K562 (cell line): ENCODE data around the gene FOXJ2. TPM values are rescaled to one million over a fixed set of nuclear protein-coding genes. Genes with fewer than 3 reads are reported as not detected.

Experiments used
- BRD9 ChIP-seq: fragments of 450-650 bp; IDR thresholded peaks from 2 replicates; pipeline ENCODE4 v1.6.1; 2018; ENCODE audit warnings: low read depth; ENCODE audit not compliant: partially characterized antibody
- CBFA2T3 ChIP-seq: fragments of 450-650 bp; IDR thresholded peaks from 2 replicates; pipeline ENCODE4 v1.6.1; 2017
- ELF1 ChIP-seq: fragments of 200-800 bp; sonication (Bioruptor generic); IDR thresholded peaks from 2 replicates; pipeline ENCODE4 v1.6.1; 2016; ENCODE audit warnings: missing genetic modification characterization, missing compliant biosample characterization
- EP300 ChIP-seq: IDR thresholded peaks from 2 replicates; pipeline ENCODE4 v1.6.1; 2012; ENCODE audit warnings: low read length, improper control_type of control experiment
- ETV1 ChIP-seq: fragments of 450-650 bp; conservative IDR thresholded peaks from 2 replicates; pipeline ENCODE4 v1.6.1; 2016; ENCODE audit warnings: missing genetic modification characterization, control low read depth, low read depth, missing compliant biosample characterization
- ETV6 ChIP-seq, 3 experiments: fragments of 150-350 bp in 1 of 3; sonication (generic) in 1 of 3; formaldehyde crosslinking in 1 of 3; IDR thresholded peaks; 2 replicates each; pipeline versions ENCODE4 v1.6.1 to v1.8.0; 2014 to 2022; ENCODE audit warnings: borderline replicate concordance in 2 of 3, low read depth in 2 of 3, antibody characterized with exemption in 1 of 3, low read length in 1 of 3, mild to moderate bottlenecking in 1 of 3, missing genetic modification reagents in 1 of 3
- FOXK1 ChIP-seq: sonication (generic); formaldehyde crosslinking; IDR thresholded peaks from 2 replicates; pipeline ENCODE4 v1.8.0; 2022; ENCODE audit warnings: missing genetic modification reagents, mild to moderate bottlenecking, borderline replicate concordance
- FOXK2 ChIP-seq, 2 experiments: fragments of 450-650 bp; IDR thresholded peaks in 1 of 2; conservative IDR thresholded peaks in 1 of 2; 2 replicates each; pipeline ENCODE4 v1.6.1; 2016; ENCODE audit warnings: low read depth in 2 of 2, mild to moderate bottlenecking in 1 of 2
- NCOA4 ChIP-seq: fragments of 450-650 bp; IDR thresholded peaks from 2 replicates; pipeline ENCODE4 v1.6.1; 2018; ENCODE audit warnings: mild to moderate bottlenecking; ENCODE audit not compliant: partially characterized antibody
- PHF21A ChIP-seq: fragments of 450-650 bp; IDR thresholded peaks from 2 replicates; pipeline ENCODE4 v1.6.1; 2017; ENCODE audit warnings: low read depth, borderline replicate concordance
- SPI1 ChIP-seq: IDR thresholded peaks from 2 replicates; pipeline ENCODE4 v1.6.1; 2011; ENCODE audit warnings: low read depth, low read length, control low read depth, borderline replicate concordance
- ZEB2 ChIP-seq: fragments of 450-650 bp; IDR thresholded peaks from 2 replicates; pipeline ENCODE4 v1.6.1; 2016
- ZFPM2 ChIP-seq: fragments of 250-450 bp; sonication (Bioruptor Pico); IDR thresholded peaks from 2 replicates; pipeline ENCODE4 v1.5.1; 2022; ENCODE audit warnings: mild to moderate bottlenecking
- ZNF316 ChIP-seq: fragments of 450-650 bp; IDR thresholded peaks from 2 replicates; pipeline ENCODE4 v1.6.1; 2016
- polyA plus RNA-seq, 8 experiments: library from polyadenylated mRNA; depleted of rRNA in 4 of 8; stranded (reverse) in 5 of 8; unstranded in 3 of 8; fragments of >200 nt; fragmentation: Nextera tagmentation in 2 of 8; fragmentation: Illumina TruSeq in 1 of 8; extraction: Ambion mirVana in 2 of 8; extraction: Trizol in 1 of 8; gene quantifications; 2 replicates each; pipeline versions ENCODE4 v1.2.1 to v1.2.3, GENCODE V29; 2011 to 2014; ENCODE audit warnings: inconsistent platforms in 1 of 8, missing spikeins in 1 of 8
- total RNA-seq, 7 experiments: library from RNA; depleted of rRNA in 6 of 7; stranded (reverse); fragments of >200 nt in 6 of 7; fragmentation: Illumina TruSeq in 2 of 7; extraction: Trizol in 2 of 7; gene quantifications; 2 replicates each; pipeline versions ENCODE4 v1.2.1 to v1.2.3, GENCODE V29; 2011 to 2021; ENCODE audit warnings: low replicate concordance in 1 of 7
- TF ChIP-seq, protein P1 (sequence below), 2 experiments: fragments of 450-650 bp in 1 of 2; sonication (generic) in 1 of 2; formaldehyde crosslinking in 1 of 2; IDR thresholded peaks in 1 of 2; conservative IDR thresholded peaks in 1 of 2; 2 replicates each; pipeline versions ENCODE4 v1.6.1 to v1.8.1; 2016 to 2023; ENCODE audit warnings: mild to moderate bottlenecking in 2 of 2, moderate library complexity in 2 of 2, inconsistent platforms in 1 of 2, missing genetic modification reagents in 1 of 2
- TF ChIP-seq, protein P2 (sequence below): fragments of 250-450 bp; sonication (Bioruptor Pico); IDR thresholded peaks from 2 replicates; pipeline ENCODE4 v1.5.1; 2021; ENCODE audit warnings: mild to moderate bottlenecking
- TF ChIP-seq, protein P3 (sequence below), 2 experiments: fragments of 450-650 bp; conservative IDR thresholded peaks; 2 replicates each; pipeline ENCODE4 v1.6.1; 2017; ENCODE audit warnings: mild to moderate bottlenecking in 2 of 2, moderate library complexity in 2 of 2
- TF ChIP-seq, protein P4 (sequence below): fragments of 450-650 bp; IDR thresholded peaks from 2 replicates; pipeline ENCODE4 v1.6.1; 2017; ENCODE audit warnings: antibody characterized with exemption, mild to moderate bottlenecking

The FOXJ2 gene
- total and polyA plus RNA-seq, 9 of the 15 experiments (the other 6 are each of a cell fraction or from before 2014, with no cell fraction given): 1.0 to 7.5 (median 2.4) TPM

DNA sequence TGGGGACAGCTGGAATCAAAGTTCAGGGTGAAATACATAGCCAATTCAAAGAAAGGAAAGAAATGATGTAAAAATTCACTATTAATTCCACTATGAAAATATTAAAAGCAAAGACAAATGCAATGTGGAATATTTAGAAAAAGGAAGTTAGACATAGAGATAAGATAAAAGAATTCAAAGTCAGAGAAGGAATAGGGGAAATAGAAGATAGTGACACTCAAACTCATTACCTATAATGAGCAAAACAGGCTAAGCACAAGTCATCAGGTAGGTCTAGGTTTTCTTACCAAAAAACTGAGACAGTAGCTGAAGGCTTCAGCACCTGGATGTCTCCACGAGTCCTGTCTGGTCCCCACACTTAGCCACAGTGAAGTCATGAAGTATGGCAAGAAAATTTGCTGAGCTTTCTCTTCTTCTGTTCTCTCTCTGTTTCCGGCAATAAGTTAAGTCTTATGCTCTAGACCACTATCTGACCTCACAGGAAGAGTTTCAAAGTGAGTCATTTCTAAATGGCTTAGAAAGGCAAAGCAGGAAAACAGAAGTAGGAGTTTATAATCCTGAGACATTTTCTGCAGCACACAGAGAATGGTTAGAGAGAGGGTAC lies 33.6 kb downstream of the FOXJ2 start, which contains the start of gene C3AR1 (continued):
- TF ChIP-seq, protein P1, sequence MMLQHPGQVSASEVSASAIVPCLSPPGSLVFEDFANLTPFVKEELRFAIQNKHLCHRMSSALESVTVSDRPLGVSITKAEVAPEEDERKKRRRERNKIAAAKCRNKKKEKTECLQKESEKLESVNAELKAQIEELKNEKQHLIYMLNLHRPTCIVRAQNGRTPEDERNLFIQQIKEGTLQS (IDR thresholded peaks at IDR 0.05): peak; percentile 78
- TF ChIP-seq, protein P1 (CRISPR knock-in tag; conservative IDR thresholded peaks at IDR 0.05): no peak
- TF ChIP-seq ZNF316 (peak; percentile 98), PHF21A (no peak), ZEB2 (0 out of 2 replicates have a peak, but pooled peaks have one; percentile 14), ETV1 (tag) (peak; percentile 85), ZFPM2 (CRISPR knock-in tag) (no peak), ELF1 (tag) (peak; percentile 78), NCOA4 (no peak), EP300 (0 out of 2 replicates have a peak, but pooled peaks have one; percentile 2), FOXK1 (CRISPR knock-in tag) (no peak), CBFA2T3 (peak; percentile 45; the same call in 1 of the 2 replicates), SPI1 (no peak), FOXK2 (conservative IDR thresholded peaks at IDR 0.05 in 1 of 2, IDR thresholded peaks at IDR 0.05 in 1 of 2; ENCODE audit: low read depth in 2 of 2) (peak; percentile 89 to 91), ETV6 (IDR thresholded peaks at IDR 0.05; ENCODE audit: borderline replicate concordance in 1 of 2, low read depth in 2 of 2, low read length in 1 of 2) (peak in 1 of 2 experiments; percentile 54; a peak in 1 of 4 replicates), ETV6 (CRISPR knock-in tag; IDR thresholded peaks at IDR 0.05; ENCODE audit: borderline replicate concordance) (no peak), BRD9 (peak; percentile 68)
- TF ChIP-seq, protein P2, sequence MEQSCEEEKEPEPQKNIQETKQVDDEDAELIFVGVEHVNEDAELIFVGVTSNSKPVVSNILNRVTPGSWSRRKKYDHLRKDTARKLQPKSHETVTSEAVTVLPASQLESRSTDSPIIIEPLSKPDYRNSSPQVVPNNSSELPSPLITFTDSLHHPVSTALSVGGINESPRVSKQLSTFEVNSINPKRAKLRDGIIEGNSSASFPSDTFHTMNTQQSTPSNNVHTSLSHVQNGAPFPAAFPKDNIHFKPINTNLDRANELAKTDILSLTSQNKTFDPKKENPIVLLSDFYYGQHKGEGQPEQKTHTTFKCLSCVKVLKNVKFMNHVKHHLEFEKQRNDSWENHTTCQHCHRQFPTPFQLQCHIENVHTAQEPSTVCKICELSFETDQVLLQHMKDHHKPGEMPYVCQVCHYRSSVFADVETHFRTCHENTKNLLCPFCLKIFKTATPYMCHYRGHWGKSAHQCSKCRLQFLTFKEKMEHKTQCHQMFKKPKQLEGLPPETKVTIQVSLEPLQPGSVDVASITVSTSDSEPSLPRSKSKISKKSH: no peak
- TF ChIP-seq, protein P3, sequence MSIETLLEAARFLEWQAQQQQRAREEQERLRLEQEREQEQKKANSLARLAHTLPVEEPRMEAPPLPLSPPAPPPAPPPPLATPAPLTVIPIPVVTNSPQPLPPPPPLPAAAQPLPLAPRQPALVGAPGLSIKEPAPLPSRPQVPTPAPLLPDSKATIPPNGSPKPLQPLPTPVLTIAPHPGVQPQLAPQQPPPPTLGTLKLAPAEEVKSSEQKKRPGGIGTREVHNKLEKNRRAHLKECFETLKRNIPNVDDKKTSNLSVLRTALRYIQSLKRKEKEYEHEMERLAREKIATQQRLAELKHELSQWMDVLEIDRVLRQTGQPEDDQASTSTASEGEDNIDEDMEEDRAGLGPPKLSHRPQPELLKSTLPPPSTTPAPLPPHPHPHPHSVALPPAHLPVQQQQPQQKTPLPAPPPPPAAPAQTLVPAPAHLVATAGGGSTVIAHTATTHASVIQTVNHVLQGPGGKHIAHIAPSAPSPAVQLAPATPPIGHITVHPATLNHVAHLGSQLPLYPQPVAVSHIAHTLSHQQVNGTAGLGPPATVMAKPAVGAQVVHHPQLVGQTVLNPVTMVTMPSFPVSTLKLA (conservative IDR thresholded peaks at IDR 0.05): 0 out of 4 replicates have a peak, but pooled peaks of 1 of the 2 experiments have one; percentile 36
- TF ChIP-seq, protein P4, sequence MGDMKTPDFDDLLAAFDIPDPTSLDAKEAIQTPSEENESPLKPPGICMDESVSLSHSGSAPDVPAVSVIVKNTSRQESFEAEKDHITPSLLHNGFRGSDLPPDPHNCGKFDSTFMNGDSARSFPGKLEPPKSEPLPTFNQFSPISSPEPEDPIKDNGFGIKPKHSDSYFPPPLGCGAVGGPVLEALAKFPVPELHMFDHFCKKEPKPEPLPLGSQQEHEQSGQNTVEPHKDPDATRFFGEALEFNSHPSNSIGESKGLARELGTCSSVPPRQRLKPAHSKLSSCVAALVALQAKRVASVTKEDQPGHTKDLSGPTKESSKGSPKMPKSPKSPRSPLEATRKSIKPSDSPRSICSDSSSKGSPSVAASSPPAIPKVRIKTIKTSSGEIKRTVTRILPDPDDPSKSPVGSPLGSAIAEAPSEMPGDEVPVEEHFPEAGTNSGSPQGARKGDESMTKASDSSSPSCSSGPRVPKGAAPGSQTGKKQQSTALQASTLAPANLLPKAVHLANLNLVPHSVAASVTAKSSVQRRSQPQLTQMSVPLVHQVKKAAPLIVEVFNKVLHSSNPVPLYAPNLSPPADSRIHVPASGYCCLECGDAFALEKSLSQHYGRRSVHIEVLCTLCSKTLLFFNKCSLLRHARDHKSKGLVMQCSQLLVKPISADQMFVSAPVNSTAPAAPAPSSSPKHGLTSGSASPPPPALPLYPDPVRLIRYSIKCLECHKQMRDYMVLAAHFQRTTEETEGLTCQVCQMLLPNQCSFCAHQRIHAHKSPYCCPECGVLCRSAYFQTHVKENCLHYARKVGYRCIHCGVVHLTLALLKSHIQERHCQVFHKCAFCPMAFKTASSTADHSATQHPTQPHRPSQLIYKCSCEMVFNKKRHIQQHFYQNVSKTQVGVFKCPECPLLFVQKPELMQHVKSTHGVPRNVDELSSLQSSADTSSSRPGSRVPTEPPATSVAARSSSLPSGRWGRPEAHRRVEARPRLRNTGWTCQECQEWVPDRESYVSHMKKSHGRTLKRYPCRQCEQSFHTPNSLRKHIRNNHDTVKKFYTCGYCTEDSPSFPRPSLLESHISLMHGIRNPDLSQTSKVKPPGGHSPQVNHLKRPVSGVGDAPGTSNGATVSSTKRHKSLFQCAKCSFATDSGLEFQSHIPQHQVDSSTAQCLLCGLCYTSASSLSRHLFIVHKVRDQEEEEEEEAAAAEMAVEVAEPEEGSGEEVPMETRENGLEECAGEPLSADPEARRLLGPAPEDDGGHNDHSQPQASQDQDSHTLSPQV: peak; percentile 62; the same call in 1 of the 2 replicates
